ENCODE results near the gene RNF212. TPM values are rescaled to one million over a fixed set of nuclear protein-coding genes. Genes with fewer than 3 reads are reported as not detected.

RNF212 gene
- total RNA-seq, 4 donors from 2014 or later = 6.7 to 31.1 (median 8.6) TPM

GRCh38 chr4:1092026-1092982 is 21.1 kb downstream of the RNF212 start:
- H3K4me3 ChIP-seq (replicated peaks in 1 of 3) = no peak overlapping the region
- WGBS, 2 donors = 70 to 72% methylated on average over 27 to 28 of the region's 28 CpGs
- no peaks in the 10 kb centered on the region for H3K36me3 ChIP-seq
- intact Hi-C loops (cut with DNase I) = no loop called here
- DNase-seq = peak; percentile 59
- H3K27me3 ChIP-seq = no peaks in the 10 kb centered on the region
- no peaks in the 10 kb centered on the region for H3K9me3 ChIP-seq
- peak overlapping the region in 2 of 3 donors; percentile 24 to 54 for H3K27ac ChIP-seq
- TF ChIP-seq CTCF (IDR thresholded peaks at IDR 0.05) (peak in 1 of 6 experiments; percentile 14), POLR2A (IDR thresholded peaks at IDR 0.05) (no peak)
- peaks cover 13 to 36% of the 10 kb centered on the region in 2 donors for H3K4me1 ChIP-seq

DNA sequence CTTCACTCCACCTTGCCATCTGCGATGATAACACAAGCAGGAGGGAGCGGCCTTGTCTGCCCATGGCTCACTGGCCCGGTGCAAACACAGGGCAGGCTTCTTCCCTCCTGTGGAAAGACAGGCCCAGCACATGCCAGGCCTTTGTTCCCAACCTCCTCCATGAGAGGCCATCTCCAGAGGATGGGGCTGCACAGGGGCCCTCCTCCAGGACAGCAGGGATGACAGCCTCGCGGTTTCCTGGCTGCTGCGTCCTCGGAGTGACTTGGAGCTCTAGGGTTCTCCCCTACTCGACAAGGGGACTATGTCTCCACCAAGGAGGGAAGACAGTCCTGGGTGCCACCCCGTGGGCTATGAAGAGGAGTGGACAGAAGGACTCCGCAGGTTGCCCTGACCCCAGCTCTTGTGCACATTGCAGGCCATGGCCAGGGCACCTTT is 21.8 kb downstream of the RNF212 start:
- H3K4me3 ChIP-seq (replicated peaks in 1 of 3) = no peak overlapping the region
- H3K27ac ChIP-seq = no peak overlapping the region
- intact Hi-C loops (cut with DNase I) = no loop called here
- WGBS, 2 donors = 74 to 89% methylated on average over 7 to 10 of the region's 10 CpGs
- H3K36me3 ChIP-seq = no peaks in the 10 kb centered on the region
- H3K9me3 ChIP-seq = no peaks in the 10 kb centered on the region
- TF ChIP-seq CTCF (IDR thresholded peaks at IDR 0.05) = no peak
- no peak for TF ChIP-seq POLR2A (IDR thresholded peaks at IDR 0.05)
- peaks cover 13 to 36% of the 10 kb centered on the region in 2 donors for H3K4me1 ChIP-seq
- H3K27me3 ChIP-seq = no peaks in the 10 kb centered on the region
- peak in 1 of 2 donors; percentile 16 for DNase-seq

GRCh38 chr4:1090465-1091440 is 22.6 kb downstream of the RNF212 start:
- intact Hi-C loops (cut with DNase I) = no loop called here

DNA sequence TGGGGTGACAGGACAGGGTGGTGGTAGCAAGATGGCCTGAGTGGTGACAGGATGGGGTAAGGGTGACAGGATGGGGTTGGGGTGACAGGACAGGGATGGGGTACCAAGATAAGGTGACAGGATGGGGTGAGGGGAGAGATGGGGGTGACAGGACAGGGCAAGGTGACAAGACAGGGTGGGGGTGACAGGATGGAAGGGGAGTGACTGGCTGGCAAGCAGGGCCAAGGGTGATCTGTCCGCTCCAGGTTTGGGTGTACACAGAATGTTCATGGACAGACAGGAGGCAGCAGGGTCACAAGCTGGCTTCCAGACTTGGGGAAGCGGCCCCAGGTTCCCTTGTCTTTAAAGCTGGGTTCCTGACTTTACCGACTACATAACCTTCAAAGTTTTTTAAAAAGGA is 23.3 kb downstream of the RNF212 start:
- WGBS, 2 donors = 87 to 91% methylated on average over 3 of the region's 3 CpGs
- Histone ChIP-seq H3K4me3 (replicated peaks in 1 of 3) (no peak overlapping the region), H3K27ac (no peak overlapping the region), H3K4me1 (peaks cover 13 to 36% of the 10 kb centered on the region in 2 donors), H3K9me3 (no peaks in the 10 kb centered on the region), H3K36me3 (no peaks in the 10 kb centered on the region), H3K27me3 (no peaks in the 10 kb centered on the region)
- no peak for TF ChIP-seq POLR2A (IDR thresholded peaks at IDR 0.05)
- TF ChIP-seq CTCF (IDR thresholded peaks at IDR 0.05) = no peak
- DNase-seq = no peak
- intact Hi-C loops (cut with DNase I) = no loop called here

More at GRCh38 chr4:1090465-1091440, 22.6 kb downstream of the RNF212 start:
- peaks cover 13 to 36% of the 10 kb centered on the region in 2 donors for H3K4me1 ChIP-seq
- DNase-seq = no peak
- no peak overlapping the region for H3K27ac ChIP-seq
- H3K4me3 ChIP-seq (replicated peaks in 1 of 3) = no peak overlapping the region
- H3K9me3 ChIP-seq = no peaks in the 10 kb centered on the region
- H3K27me3 ChIP-seq = no peaks in the 10 kb centered on the region
- H3K36me3 ChIP-seq = no peaks in the 10 kb centered on the region
- WGBS, 2 donors = 87 to 95% methylated on average over 8 to 10 of the region's 10 CpGs
- TF ChIP-seq CTCF (IDR thresholded peaks at IDR 0.05) = no peak
- no peak for TF ChIP-seq POLR2A (IDR thresholded peaks at IDR 0.05)

All from thyroid gland (tissue), 4 donors.